Measurements from ENCODE around the gene ZNF497.

Gene ZNF497

DNA sequence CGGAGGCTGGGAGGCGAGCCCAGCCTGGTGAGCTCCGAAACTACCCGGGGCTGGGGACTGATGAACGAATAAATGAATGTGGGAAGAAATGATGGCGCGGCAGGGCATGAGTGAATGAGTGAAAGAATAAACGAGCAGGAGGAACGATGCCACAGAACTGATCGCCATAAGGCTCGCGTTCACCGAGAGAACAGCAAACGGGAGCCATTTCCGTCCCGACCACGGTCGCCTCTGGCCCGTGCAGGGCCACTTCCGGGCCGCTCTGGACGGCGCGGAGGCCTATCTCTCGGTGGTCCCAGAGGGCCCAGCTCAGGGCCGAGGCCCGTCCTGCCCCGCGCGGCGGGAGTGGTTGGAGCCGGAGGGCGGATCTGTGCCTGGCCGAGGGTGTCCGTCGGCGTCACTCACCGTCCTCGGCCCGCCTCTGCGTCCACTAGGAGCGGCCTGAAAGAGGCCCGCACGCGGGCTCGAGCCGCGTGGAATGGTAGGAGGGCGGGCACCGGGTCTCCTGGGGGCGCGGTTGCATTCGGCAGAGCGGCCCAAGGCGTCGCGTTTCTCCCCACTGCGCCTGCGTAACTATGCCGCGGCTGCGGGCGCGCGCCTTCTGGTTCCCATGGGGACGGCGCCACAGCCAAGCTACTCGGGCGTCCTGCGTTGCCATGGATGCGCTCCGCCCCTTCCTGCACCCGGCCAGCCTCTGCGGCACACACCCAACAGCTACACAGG lies at the start of gene ZNF497:
TSS of gene ZNF497 (minus strand) at position 480 of the 723 bp plus-strand sequence. CDS start 5,116 bp downstream, outside the sequence.
- TF ChIP-seq RAD21 (IDR thresholded peaks at IDR 0.05; ENCODE audit: low read depth) (no peak), TAF1 (IDR thresholded peaks at IDR 0.05; ENCODE audit: low read depth) (peak; percentile 90), YY1 (IDR thresholded peaks at IDR 0.05; ENCODE audit: low read depth) (peak; percentile 86), TCF12 (IDR thresholded peaks at IDR 0.05; ENCODE audit: low read depth) (peak; percentile 51; the same call in 1 of the 2 replicates), TEAD4 (IDR thresholded peaks at IDR 0.05) (0 out of 2 replicates have a peak, but pooled peaks have one; percentile 23), CEBPB (IDR thresholded peaks at IDR 0.05) (no peak), EGR1 (IDR thresholded peaks at IDR 0.05) (no peak; the same call in 1 of the 2 replicates), FOXM1 (IDR thresholded peaks at IDR 0.05; ENCODE audit: borderline replicate concordance, low read depth) (peak; percentile 66)
- TF ChIP-seq, protein P1, sequence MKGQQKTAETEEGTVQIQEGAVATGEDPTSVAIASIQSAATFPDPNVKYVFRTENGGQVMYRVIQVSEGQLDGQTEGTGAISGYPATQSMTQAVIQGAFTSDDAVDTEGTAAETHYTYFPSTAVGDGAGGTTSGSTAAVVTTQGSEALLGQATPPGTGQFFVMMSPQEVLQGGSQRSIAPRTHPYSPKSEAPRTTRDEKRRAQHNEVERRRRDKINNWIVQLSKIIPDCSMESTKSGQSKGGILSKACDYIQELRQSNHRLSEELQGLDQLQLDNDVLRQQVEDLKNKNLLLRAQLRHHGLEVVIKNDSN (IDR thresholded peaks at IDR 0.05), result no peak
- TF ChIP-seq, protein P2, sequence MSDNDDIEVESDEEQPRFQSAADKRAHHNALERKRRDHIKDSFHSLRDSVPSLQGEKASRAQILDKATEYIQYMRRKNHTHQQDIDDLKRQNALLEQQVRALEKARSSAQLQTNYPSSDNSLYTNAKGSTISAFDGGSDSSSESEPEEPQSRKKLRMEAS (IDR thresholded peaks at IDR 0.05), result peak; percentile 75
- TF ChIP-seq, protein P3, sequence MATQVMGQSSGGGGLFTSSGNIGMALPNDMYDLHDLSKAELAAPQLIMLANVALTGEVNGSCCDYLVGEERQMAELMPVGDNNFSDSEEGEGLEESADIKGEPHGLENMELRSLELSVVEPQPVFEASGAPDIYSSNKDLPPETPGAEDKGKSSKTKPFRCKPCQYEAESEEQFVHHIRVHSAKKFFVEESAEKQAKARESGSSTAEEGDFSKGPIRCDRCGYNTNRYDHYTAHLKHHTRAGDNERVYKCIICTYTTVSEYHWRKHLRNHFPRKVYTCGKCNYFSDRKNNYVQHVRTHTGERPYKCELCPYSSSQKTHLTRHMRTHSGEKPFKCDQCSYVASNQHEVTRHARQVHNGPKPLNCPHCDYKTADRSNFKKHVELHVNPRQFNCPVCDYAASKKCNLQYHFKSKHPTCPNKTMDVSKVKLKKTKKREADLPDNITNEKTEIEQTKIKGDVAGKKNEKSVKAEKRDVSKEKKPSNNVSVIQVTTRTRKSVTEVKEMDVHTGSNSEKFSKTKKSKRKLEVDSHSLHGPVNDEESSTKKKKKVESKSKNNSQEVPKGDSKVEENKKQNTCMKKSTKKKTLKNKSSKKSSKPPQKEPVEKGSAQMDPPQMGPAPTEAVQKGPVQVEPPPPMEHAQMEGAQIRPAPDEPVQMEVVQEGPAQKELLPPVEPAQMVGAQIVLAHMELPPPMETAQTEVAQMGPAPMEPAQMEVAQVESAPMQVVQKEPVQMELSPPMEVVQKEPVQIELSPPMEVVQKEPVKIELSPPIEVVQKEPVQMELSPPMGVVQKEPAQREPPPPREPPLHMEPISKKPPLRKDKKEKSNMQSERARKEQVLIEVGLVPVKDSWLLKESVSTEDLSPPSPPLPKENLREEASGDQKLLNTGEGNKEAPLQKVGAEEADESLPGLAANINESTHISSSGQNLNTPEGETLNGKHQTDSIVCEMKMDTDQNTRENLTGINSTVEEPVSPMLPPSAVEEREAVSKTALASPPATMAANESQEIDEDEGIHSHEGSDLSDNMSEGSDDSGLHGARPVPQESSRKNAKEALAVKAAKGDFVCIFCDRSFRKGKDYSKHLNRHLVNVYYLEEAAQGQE (IDR thresholded peaks at IDR 0.05; ENCODE audit: low read depth), result no peak

DNA sequence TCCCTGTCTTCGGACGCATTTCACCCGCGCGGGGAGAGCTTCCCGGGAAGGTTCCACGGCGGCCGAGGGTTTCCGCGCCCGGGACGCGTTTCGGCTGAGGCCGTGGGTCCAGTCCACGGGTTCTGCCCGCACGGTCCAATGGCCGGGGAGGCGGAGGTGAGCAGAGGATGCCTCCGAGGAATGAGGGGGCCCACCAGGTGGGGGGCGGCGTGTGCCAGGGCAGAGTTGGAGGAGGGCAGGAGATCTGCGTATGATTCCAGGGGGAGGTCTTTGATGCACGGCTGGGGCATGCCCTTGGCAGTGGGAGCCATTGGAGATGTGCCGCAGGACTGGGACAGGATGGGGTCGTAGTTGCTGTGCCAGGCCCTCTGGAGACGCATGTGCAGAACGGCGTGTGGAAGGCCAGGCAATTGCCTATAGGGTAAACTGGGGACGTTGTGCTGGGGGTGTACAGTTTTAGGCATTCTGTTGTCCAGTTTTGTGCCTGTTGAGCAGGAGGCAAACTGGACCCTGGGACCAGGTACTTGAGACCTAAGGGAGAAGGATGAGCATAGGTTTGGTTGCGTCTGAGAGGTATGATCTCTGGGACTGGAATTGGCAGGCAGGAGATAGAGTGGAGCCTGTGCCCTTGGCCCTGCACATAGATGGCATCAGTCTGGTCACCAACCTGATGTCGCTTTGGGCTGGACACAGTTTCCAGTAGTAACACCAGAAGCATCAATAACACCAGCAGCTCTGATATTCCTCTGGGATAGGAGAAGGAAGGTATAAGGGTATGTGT lies 46.6 kb upstream of the ZNF497 start:
- TF ChIP-seq ZBTB7A (IDR thresholded peaks at IDR 0.05; ENCODE audit: low read depth), result peak; percentile 61; the same call in 1 of the 2 replicates
- 0 out of 2 replicates have a peak, but pooled peaks have one; percentile 10 for TF ChIP-seq TEAD4 (IDR thresholded peaks at IDR 0.05)
- TF ChIP-seq, protein P2 (IDR thresholded peaks at IDR 0.05), result peak; percentile 62
- no peak for TF ChIP-seq CREB1 (IDR thresholded peaks at IDR 0.05; ENCODE audit: low read depth)

DNA sequence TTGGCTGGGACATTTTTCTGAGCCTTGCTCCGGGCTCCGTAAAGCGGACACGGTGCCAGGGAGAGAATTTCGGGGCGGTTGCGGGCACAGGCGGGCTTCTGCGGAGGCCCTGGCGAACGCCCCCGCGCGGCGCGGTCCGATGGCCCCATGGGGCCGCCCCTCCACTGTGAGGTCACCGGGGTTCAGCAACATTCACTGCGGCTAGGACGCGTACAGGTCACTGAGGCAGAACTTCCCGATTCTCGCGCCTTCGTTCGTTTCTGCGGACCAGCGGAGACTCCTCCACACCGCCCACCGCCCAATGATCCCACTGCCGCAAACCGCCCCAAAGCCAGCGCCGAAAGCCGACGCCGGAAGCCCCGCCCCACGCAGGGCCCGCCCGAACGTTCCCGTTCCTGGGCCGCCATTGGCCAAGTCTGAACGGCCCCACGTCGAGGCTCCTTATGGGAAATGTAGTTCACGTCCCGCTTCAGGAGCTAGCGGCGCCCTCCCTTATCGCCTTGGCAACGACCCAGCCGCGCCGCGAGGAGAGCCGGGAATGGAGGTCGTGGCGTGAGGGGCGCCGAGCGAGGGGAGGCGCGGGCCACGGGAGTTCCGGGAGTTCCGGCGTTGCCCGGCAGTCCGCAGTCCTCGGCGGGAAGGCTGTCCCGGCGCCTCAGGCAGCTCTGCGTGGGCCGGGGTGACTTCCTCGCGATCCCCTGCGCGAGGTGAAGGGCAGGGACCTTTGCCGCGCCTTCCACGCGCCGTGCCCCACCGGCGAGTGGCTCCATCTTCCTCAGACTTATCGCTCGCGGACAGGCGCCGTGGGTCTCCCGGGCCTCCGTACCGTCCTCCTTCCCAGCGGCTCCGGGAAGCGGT lies 45.8 kb upstream of the ZNF497 start, which contains the start of gene ZNF584:
TSS of gene ZNF584 (plus strand) at position 498 of the 858 bp plus-strand sequence. CDS start 499 bp downstream, outside the sequence.
- TF ChIP-seq NFIC (IDR thresholded peaks at IDR 0.05), result peak; percentile 79
- TF ChIP-seq YY1 (IDR thresholded peaks at IDR 0.05; ENCODE audit: low read depth), result peak; percentile 70; the same call in 1 of the 2 replicates
- TF ChIP-seq, protein P1 (IDR thresholded peaks at IDR 0.05), result no peak
- peak; percentile 28; the same call in 1 of the 2 replicates for TF ChIP-seq TCF12 (IDR thresholded peaks at IDR 0.05; ENCODE audit: low read depth)
- peak; percentile 18; the same call in 1 of the 2 replicates for TF ChIP-seq ZBTB7A (IDR thresholded peaks at IDR 0.05; ENCODE audit: low read depth)
- TF ChIP-seq, protein P2 (IDR thresholded peaks at IDR 0.05), result no peak; the same call in 1 of the 2 replicates
- 0 out of 2 replicates have a peak, but pooled peaks have one; percentile 40 for TF ChIP-seq CREB1 (IDR thresholded peaks at IDR 0.05; ENCODE audit: low read depth)
- peak; percentile 94 for TF ChIP-seq EGR1 (IDR thresholded peaks at IDR 0.05)
- no peak for TF ChIP-seq FOXM1 (IDR thresholded peaks at IDR 0.05; ENCODE audit: borderline replicate concordance, low read depth)
- TF ChIP-seq, protein P3 (IDR thresholded peaks at IDR 0.05; ENCODE audit: low read depth), result no peak
- peak; percentile 72 for TF ChIP-seq TAF1 (IDR thresholded peaks at IDR 0.05; ENCODE audit: low read depth)

DNA sequence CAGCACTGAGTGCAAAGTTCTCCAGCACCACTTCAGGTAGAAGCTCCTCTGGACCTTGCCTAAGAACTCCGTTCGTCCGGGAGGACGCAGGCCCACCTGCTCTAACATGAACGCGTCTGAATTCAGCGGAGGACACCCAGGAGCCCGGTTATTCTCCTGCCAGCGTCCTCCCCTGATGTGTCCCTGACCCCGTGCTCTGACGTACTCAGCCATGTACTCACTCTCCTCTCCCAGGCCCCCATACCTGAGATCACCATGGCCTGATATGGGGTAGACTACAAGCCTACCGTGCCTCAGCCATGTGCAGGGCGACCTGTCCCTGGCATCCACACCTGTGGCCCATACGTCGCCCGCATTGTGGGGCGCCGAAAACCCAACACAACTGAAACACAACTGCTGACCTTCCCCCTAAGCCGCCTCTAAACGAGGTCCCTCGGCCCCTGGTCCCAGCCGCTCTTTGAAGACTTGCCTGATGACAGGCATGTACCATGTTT lies 45.2 kb upstream of the ZNF497 start:
- TF ChIP-seq EGR1 (IDR thresholded peaks at IDR 0.05), result no peak
- no peak for TF ChIP-seq TEAD4 (IDR thresholded peaks at IDR 0.05)
- TF ChIP-seq ZBTB7A (IDR thresholded peaks at IDR 0.05; ENCODE audit: low read depth), result no peak
- TF ChIP-seq YY1 (IDR thresholded peaks at IDR 0.05; ENCODE audit: low read depth), result no peak
- TF ChIP-seq TAF1 (IDR thresholded peaks at IDR 0.05; ENCODE audit: low read depth), result no peak
- TF ChIP-seq, protein P3 (IDR thresholded peaks at IDR 0.05; ENCODE audit: low read depth), result no peak
- no peak for TF ChIP-seq FOXM1 (IDR thresholded peaks at IDR 0.05; ENCODE audit: borderline replicate concordance, low read depth)
- TF ChIP-seq, protein P2 (IDR thresholded peaks at IDR 0.05), result no peak
- TF ChIP-seq RAD21 (IDR thresholded peaks at IDR 0.05; ENCODE audit: low read depth), result no peak
- no peak for TF ChIP-seq NFIC (IDR thresholded peaks at IDR 0.05)
- TF ChIP-seq TCF12 (IDR thresholded peaks at IDR 0.05; ENCODE audit: low read depth), result no peak
- TF ChIP-seq CEBPB (IDR thresholded peaks at IDR 0.05), result no peak
- TF ChIP-seq CREB1 (IDR thresholded peaks at IDR 0.05; ENCODE audit: low read depth), result no peak
- TF ChIP-seq, protein P1 (IDR thresholded peaks at IDR 0.05), result no peak
- TF ChIP-seq EP300 (IDR thresholded peaks at IDR 0.05; ENCODE audit: borderline replicate concordance), result no peak

Measured in Ishikawa (cell line).